Vagina (tissue), 2 donors: ENCODE measurements around the gene DDX3X.

Source experiments
- CTCF ChIP-seq, 3 experiments: fragments of 450-650 bp in 2 of 3; fragments of 200-600 bp in 1 of 3; sonication (generic) in 1 of 3; IDR thresholded peaks; one replicate each; pipeline ENCODE4 v1.5.1; 2017 to 2019; ENCODE audit warnings: antibody characterized with exemption in 3 of 3, mild to moderate bottlenecking in 2 of 3, moderate library complexity in 2 of 3
- POLR2AphosphoS5 ChIP-seq, 2 donors: sonication (generic); formaldehyde crosslinking; IDR thresholded peaks; one replicate each; pipeline ENCODE4 v1.9.0; 2017; ENCODE audit warnings: antibody characterized with exemption in 2 of 2, mild to moderate bottlenecking in 2 of 2, low read depth in 1 of 2; ENCODE audit not compliant: insufficient read depth in 1 of 2

GRCh38 chrX:41314204-41314603 lies 19.8 kb upstream of the DDX3X start:
- no peak for TF ChIP-seq CTCF (IDR thresholded peaks at IDR 0.05)
- no peak for TF ChIP-seq POLR2AphosphoS5 (IDR thresholded peaks at IDR 0.05; ENCODE audit: insufficient read depth in 1 of 2, low read depth in 1 of 2)
